ENCODE results near the gene LAMB4.

DNA sequence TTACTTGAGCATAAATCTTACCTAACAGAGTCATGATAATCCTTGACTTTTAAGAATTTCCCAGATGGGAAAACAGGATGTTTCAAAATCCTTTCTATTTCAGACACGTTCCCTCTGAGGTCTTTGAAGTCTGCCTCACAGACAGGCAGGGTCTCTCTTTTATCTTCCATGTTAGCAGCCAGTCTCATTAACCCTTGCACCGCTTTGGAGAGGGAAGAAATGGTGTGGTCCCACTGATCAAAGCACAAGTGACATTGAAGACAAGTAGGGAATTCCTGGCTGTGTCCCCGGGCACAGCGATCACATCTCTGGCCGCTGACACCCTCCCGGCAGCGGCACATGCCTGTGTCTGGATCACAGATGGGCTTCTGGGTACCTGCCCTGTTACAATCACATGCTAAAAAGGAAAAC, 74.5 kb downstream of the LAMB4 start:
- TF ChIP-seq, protein P1, sequence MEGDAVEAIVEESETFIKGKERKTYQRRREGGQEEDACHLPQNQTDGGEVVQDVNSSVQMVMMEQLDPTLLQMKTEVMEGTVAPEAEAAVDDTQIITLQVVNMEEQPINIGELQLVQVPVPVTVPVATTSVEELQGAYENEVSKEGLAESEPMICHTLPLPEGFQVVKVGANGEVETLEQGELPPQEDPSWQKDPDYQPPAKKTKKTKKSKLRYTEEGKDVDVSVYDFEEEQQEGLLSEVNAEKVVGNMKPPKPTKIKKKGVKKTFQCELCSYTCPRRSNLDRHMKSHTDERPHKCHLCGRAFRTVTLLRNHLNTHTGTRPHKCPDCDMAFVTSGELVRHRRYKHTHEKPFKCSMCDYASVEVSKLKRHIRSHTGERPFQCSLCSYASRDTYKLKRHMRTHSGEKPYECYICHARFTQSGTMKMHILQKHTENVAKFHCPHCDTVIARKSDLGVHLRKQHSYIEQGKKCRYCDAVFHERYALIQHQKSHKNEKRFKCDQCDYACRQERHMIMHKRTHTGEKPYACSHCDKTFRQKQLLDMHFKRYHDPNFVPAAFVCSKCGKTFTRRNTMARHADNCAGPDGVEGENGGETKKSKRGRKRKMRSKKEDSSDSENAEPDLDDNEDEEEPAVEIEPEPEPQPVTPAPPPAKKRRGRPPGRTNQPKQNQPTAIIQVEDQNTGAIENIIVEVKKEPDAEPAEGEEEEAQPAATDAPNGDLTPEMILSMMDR (IDR thresholded peaks at IDR 0.05; ENCODE audit: low read depth, low read length) = no peak
- no peak for TF ChIP-seq POLR2A (IDR thresholded peaks at IDR 0.05; ENCODE audit: extremely low read depth, insufficient read length)
- TF ChIP-seq, protein P2, sequence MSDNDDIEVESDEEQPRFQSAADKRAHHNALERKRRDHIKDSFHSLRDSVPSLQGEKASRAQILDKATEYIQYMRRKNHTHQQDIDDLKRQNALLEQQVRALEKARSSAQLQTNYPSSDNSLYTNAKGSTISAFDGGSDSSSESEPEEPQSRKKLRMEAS (IDR thresholded peaks at IDR 0.05; ENCODE audit: low read depth, low read length) = no peak

Data from NB4 (cell line).